Right lobe of liver (tissue), 6 donors: ENCODE results near the gene CLMN. TPM values are rescaled to one million over a fixed set of nuclear protein-coding genes. Genes with fewer than 3 reads are reported as not detected.

Experiments
- ATAC-seq, 4 donors: fragments of 200-7000 bp; cut with Tn5 transposase; one replicate each; pipeline ENCODE4 v1.9.1; 2020; ENCODE audit warnings: mild to moderate bottlenecking in 4 of 4, moderate library complexity in 4 of 4
- DNase-seq, 3 donors: peaks; one replicate each; pipeline ENCODE4 v3.0.0-alpha.2; 2020
- H3K27ac ChIP-seq, 3 donors: fragments of 200-600 bp; one replicate each; pipeline ENCODE4 v1.8.0; 2022
- H3K27me3 ChIP-seq, 2 donors: fragments of 200-600 bp; one replicate each; pipeline ENCODE4 v1.8.0; 2022
- H3K36me3 ChIP-seq, 4 donors: fragments of 200-600 bp; sonication (generic) in 1 of 4; one replicate each; pipeline versions ENCODE4 v1.5.1 to v1.8.0; 2017 to 2022; ENCODE audit warnings: control low read depth in 1 of 4
- H3K4me1 ChIP-seq, 4 donors: fragments of 200-600 bp; sonication (generic) in 1 of 4; one replicate each; pipeline versions ENCODE4 v1.5.1 to v1.8.0; 2017 to 2022; ENCODE audit warnings: control low read depth in 1 of 4
- H3K4me3 ChIP-seq, 3 donors: fragments of 200-600 bp; one replicate each; pipeline ENCODE4 v1.8.0; 2022
- H3K9me3 ChIP-seq, 4 donors: fragments of 200-600 bp; sonication (generic) in 1 of 4; one replicate each; pipeline versions ENCODE4 v1.5.1 to v1.8.0; 2017 to 2022; ENCODE audit warnings: control low read depth in 1 of 4
- POLR2A ChIP-seq: fragments of 450-650 bp; IDR thresholded peaks from one replicate; pipeline ENCODE4 v1.6.1; 2017; ENCODE audit warnings: antibody characterized with exemption, mild to moderate bottlenecking
- WGBS: methylation state at CpG from one replicate; pipeline ENCODE4 v1.1.6; 2018; ENCODE audit warnings: low coverage, low lambda C conversion rate; ENCODE audit not compliant: insufficient coverage; ENCODE audit errors: missing lambda C conversion rate; 5-methylcytosine and 5-hydroxymethylcytosine counted together
- intact Hi-C, 2 donors: fragments of 100-400 bp; cut with DNase I; formaldehyde crosslinking; loops; one replicate each; pipeline versions ENCODE4 v1.11.2 to v1.14.1; 2022
- total RNA-seq, 6 experiments: library from RNA; depleted of rRNA in 2 of 6; stranded (reverse); fragments of >200 nt in 2 of 6; fragmentation: NEBNext Ultra II Directional in 3 of 6; extraction: Animal tissue kit (Norgen Biotek cat#: 25700) in 3 of 6; gene quantifications; one replicate each; pipeline versions ENCODE4 v1.1.0 to v1.2.4, GENCODE V29; 2016 to 2023
- TF ChIP-seq, protein P1 (sequence below), 4 donors: fragments of 200-600 bp in 3 of 4; fragments of 450-650 bp in 1 of 4; IDR thresholded peaks; one replicate each; pipeline versions ENCODE4 v1.5.1 to v1.8.0; 2016 to 2022; ENCODE audit warnings: antibody characterized with exemption in 4 of 4, mild to moderate bottlenecking in 2 of 4
- donor health status: DM: no; HTN: yes; CAD: no.
- donor health status: DM: no; HTN: no; CAD: no.
- donor health status: DM: no; HTN: no; CAD: no.
- donor health status: DM: no; HTN: yes; CAD: no.
- donor health status: DM: no; HTN: yes; CAD: no.

The CLMN gene
- total RNA-seq, 6 experiments from 2014 or later = 18.4 to 91.8 (median 47.8) TPM

DNA sequence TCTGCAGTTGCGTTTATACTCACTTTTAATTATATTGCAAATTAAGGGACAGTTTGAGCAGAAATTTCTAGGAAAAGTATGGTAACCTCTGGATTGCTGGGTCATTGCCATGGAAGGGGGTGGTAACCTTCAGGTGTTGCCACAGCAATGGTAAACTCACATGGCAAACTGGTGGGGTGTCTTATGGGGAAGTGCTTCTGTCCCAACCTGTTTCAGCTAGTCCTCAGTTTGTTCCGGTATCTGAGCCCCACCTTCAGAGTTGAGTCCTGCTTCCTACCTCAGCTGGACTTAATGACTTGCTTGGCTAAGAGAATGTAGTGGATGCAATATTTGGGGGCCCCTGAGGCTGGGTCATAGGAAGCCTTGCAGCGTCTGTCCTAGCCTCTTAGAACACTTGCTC is 7.3 kb upstream of the CLMN start:
- Histone ChIP-seq H3K27ac (no peak overlapping the region), H3K4me3 (no peak overlapping the region), H3K4me1 (peaks cover 0 to 22% (median 3%) of the 10 kb centered on the region in 4 donors), H3K27me3 (no peaks in the 10 kb centered on the region), H3K9me3 (no peaks in the 10 kb centered on the region), H3K36me3 (no peaks in the 10 kb centered on the region)
- ATAC-seq = no peak
- DNase-seq = no peak
- TF ChIP-seq, protein P1, sequence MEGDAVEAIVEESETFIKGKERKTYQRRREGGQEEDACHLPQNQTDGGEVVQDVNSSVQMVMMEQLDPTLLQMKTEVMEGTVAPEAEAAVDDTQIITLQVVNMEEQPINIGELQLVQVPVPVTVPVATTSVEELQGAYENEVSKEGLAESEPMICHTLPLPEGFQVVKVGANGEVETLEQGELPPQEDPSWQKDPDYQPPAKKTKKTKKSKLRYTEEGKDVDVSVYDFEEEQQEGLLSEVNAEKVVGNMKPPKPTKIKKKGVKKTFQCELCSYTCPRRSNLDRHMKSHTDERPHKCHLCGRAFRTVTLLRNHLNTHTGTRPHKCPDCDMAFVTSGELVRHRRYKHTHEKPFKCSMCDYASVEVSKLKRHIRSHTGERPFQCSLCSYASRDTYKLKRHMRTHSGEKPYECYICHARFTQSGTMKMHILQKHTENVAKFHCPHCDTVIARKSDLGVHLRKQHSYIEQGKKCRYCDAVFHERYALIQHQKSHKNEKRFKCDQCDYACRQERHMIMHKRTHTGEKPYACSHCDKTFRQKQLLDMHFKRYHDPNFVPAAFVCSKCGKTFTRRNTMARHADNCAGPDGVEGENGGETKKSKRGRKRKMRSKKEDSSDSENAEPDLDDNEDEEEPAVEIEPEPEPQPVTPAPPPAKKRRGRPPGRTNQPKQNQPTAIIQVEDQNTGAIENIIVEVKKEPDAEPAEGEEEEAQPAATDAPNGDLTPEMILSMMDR (IDR thresholded peaks at IDR 0.05) = no peak
- no peak for TF ChIP-seq POLR2A
- 48% methylated on average over 2 of the region's 3 CpGs for WGBS
- intact Hi-C loops = no loop called here

DNA sequence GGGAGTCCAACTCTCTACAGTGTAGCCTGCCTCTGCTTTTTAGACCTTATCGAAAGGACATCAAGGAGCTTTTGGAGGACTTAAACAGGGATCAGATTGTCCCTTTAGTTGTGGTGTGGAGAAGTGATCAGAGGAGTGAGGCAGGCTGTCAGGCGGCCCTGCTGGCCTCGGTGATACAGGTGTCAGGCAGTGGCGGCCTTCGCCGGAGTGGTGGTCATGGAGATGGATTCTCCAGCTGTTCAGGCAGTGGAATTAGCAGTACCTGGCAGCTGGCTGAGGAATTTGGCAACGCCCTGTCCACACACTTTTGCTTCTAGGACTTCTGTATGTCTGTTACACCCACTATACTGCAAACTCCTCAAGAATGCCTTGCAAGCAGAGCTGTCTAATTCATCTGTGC is 4.2 kb upstream of the CLMN start:
- no peak for ATAC-seq
- intact Hi-C loops = no loop called here
- no peak overlapping the region for H3K4me3 ChIP-seq
- no peak for DNase-seq
- H3K27ac ChIP-seq = no peak overlapping the region
- no peaks in the 10 kb centered on the region for H3K36me3 ChIP-seq
- TF ChIP-seq, protein P1 (IDR thresholded peaks at IDR 0.05) = no peak
- no peak for TF ChIP-seq POLR2A
- 75% methylated on average over 2 of the region's 7 CpGs for WGBS
- H3K9me3 ChIP-seq = no peaks in the 10 kb centered on the region
- no peaks in the 10 kb centered on the region for H3K27me3 ChIP-seq
- peaks cover 0 to 13% (median 3%) of the 10 kb centered on the region in 4 donors for H3K4me1 ChIP-seq

DNA sequence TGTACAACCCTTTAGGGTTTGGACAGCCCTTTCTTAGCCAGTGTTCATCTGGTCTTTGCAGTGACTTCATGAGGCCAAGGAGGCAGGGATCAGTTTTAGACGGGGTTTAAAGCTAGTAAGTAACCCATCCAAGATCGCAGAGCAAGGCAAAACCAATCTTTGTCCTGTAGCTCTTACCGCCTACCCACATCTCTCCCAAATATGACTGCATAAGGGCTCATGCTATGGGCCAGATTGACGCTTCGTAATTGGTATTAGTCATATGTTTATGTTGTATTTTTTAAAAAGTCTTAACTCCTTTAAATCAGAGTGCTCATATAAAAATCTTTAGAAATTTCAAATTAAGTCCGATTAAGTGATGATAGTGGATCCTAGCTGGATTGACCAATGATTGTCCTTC is 3.7 kb upstream of the CLMN start:
- TF ChIP-seq, protein P1 (IDR thresholded peaks at IDR 0.05) = no peak
- no peak for TF ChIP-seq POLR2A
- DNase-seq (no peak), ATAC-seq (no peak)
- H3K4me1 ChIP-seq = peaks cover 0 to 13% (median 3%) of the 10 kb centered on the region in 4 donors
- WGBS = 66% methylated on average over 3 of the region's 6 CpGs
- no peak overlapping the region for H3K27ac ChIP-seq
- H3K4me3 ChIP-seq = no peak overlapping the region
- intact Hi-C loops = no loop called here
- no peaks in the 10 kb centered on the region for H3K27me3 ChIP-seq
- H3K9me3 ChIP-seq = no peaks in the 10 kb centered on the region
- H3K36me3 ChIP-seq = no peaks in the 10 kb centered on the region

DNA sequence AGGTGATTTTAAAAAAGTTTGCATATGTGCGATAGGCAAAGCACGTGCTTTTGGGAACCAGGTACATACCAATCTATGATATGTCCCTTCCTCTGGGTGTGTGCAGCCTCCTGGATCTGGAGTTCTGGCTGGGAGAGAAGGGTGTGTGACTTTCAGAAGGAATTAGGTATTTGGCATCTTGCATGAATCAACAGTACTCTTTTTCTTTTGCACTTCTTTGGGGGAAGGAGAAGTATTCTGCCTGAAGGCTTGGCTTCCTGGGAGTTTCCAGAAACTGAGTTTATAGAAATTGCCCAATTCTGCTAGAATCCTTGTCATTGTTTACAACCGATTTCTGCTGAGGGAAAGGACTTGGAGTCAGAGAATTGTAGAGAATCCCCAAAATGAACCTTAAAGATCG is 2.9 kb upstream of the CLMN start:
- intact Hi-C loops = no loop called here
- no peaks in the 10 kb centered on the region for H3K27me3 ChIP-seq
- no peak overlapping the region for H3K4me3 ChIP-seq
- TF ChIP-seq POLR2A = no peak
- TF ChIP-seq, protein P1 (IDR thresholded peaks at IDR 0.05) = no peak
- WGBS = 88% methylated on average over 4 of the region's 4 CpGs
- no peaks in the 10 kb centered on the region for H3K36me3 ChIP-seq
- DNase-seq (no peak), ATAC-seq (no peak)
- H3K9me3 ChIP-seq = no peaks in the 10 kb centered on the region
- peaks cover 0 to 16% (median 3%) of the 10 kb centered on the region in 4 donors for H3K4me1 ChIP-seq
- no peak overlapping the region for H3K27ac ChIP-seq
